Islet of Langerhans (tissue), 1 donor: ENCODE data around the gene C16orf87.

Experiments
- FAIRE-seq: peaks from one replicate; lab custom pipeline; 2011; peaks lifted over from hg19 to GRCh38; lab: Jason Lieb, UNC

C16orf87 gene

DNA sequence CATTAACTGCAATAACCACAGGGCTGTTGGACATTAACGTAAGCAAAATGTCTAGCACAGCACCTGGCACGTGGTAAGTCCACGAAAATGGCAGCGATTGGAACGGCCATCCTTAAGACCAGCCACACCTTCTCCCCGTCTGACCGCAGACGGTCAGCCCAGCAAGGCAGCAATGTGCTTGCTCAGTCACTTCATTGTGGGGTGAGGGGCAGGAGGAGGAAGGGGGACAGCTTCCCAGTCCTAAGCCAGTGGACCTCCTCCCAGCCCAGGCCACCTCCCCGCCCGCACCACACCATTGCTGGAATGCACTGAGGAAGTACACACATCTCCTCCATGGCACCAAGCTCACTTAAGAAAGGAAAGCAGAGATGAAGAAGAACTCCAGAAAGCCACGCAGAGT, 74.2 kb downstream of the C16orf87 start:
- FAIRE-seq = no peak

DNA sequence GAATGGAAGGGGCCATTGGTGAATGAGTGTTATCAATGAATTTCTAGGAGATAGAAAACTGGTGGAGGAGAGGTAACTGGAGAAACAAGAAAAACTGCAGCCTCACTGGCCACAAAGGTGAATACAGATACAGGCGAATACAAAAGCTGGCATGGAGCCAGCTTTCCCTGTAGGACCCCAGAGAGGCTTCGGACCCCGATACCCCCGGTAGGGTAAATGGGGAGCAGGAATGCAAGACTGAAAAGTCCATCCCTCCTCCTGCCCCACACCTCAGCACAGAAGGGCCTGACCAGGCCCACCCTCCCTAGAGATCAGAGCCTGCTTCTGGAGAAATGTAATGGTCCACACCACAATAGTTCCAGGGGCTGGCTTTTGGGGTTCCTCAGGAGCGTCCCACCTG, 78.0 kb downstream of the C16orf87 start:
- FAIRE-seq = no peak

DNA sequence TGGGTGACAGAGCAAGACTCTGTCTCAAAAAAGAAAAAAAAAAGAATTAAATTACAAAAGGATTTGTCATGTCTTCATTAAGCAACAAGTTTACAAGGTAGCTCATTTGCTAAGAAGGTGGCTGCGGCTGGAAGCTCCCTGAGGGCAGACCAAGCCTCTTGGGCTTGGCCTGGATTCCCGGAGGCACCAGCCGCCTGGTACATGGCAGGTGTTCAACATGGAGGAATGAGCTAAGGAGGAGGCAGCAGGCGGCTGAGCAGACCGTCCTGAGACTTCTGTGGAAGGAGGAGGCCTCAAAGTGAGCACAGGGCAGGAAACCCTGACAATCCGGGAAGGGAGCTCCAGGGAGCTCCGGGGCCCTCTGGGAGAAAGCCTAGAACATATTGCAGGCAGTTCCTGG, 79.6 kb downstream of the C16orf87 start:
- FAIRE-seq = no peak

DNA sequence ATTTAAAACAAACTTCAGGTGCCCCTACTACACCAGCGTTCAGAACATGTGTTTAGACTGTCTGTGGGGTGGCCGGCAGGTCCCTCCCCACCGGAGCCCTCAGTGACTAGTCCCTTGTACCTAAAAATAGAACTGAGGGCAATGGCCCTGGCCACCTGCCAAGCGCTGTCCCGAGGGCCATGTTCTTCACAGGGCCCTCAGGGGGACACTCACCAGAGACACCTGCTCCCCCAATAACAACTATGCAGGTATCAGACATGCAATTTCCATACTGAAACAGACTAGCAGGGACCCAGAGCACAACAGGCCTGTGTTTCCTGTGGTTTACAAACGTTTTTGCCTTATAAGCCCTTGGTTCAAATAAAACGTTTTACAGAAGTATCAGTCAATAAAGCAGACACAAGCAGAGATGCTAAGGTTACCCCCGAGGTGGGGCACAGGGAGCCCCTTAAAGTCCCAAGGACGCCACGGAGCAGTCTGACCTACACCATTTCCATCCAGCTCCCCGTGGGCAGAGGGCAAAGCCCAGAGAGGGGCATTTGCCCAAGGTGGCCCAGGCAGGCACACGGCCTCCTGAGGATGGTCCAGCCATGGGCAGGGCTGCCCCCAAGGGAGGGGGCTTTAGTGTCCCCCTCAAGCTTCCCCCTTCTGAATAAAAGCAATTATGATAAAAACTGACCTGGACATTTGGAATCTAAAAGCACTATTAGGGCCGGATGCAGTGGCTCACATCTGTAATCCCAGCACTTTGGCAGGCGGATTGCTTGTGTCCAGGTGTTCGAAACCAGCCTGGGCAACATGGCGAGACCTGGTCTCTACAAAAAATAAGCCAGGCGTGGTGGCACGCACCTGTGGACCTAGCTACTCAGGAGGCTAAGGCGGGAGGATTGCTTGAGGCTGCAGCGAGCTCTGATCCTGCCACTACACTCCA, 81.9 kb downstream of the C16orf87 start:
- FAIRE-seq = no peak

DNA sequence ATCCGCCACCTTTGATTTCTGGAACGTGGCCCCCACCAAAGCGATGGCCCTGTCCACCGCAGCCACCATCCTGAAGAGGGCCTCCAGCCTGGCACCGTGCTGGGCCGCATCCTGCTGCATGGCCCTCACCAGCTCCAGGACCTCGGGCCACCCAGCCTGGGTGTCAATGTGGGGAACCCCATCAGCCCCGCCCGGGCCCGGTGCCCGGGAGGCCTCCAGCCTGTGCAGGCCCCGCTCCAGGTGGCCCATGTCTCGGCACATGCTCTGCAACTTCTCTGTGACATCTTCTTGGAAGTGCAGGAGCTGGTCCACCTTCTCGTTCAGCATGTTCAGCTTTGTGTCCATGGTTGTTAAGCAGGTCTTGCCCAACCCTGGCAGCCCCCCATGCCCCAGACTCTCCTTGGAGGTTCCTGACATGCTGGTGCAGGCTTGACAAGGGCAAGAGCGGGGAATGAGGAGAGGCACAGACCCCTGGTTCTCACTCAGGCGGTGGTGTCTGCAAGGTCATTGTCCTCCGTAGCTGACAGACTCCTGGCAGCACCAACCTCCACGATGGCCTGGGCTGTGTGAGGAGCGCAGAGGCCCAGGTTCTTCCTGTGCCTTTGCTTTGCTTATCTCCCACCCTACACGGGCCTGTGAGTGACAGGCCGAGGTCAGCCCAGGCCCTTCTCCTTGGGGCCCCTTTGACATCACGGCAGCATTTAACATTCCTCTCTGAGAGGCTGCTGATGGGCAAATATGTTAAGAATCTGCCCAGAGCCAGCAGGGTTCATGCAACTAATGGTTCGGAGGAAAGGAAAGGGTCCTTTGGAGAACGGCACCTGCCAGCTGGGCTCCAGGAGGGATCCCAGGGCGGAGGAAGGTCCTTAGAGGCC, 83.0 kb downstream of the C16orf87 start, which contains the start of gene MYLK3:
MYLK3 (minus strand) TSS at position 568 of the 875 bp plus-strand sequence; CDS start at position 417, 151 bp downstream.
- no peak for FAIRE-seq

DNA sequence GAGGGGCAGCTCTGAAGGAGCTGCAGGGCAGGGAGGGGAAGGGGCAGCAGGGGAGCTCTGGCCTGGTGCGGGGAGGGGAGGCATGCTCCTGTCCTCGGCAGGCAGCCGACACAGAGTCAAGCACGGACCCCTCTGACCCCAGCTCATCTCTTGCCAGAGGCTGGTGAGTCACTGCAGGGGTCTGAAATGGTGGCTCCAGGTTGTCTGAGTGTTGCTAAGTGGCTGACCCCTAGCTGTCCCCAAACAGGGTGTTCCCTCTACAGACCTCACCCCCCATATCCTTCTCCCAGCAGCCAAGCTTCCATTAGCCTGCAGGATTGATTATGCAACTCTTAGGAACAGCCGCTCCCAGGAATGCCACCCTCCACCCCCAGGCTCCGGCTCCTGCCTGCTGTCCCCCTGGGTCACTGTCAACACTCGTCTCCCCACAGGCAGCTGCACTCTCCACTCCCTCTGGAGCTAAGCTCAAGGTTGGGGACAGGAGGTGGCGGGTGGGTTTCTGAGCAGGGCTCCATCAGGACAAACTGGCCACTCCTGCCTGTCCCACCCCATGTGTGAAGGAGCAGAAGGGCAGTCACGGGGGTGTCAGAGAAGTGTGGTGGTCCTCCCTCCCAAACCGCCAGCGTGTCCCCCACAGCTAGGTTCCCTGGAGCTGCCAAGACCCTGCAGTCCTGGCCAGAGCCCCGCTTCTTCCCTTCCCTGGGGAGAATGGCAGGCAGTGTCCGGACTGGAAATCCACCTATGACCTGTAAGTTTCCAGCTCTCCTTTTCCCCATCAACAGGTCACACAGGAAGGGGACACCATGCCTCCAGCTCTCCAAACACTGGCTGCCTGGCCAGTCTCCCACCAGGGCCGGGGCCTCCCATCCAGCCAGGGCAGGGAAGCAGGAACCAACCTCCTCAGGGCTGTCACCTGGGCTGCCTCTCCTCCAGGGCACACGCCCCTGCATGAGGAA, 83.9 kb downstream of the C16orf87 start:
- no peak for FAIRE-seq
